NCI-H2171 treated with DMSO at 0.1 percent for 48 hours (cell line): ENCODE measurements around the gene RASA2.

Experiments
- DNase-seq: peaks from one replicate; lab custom pipeline; 2025; lab: John Stamatoyannopoulos, UW

The RASA2 gene

DNA sequence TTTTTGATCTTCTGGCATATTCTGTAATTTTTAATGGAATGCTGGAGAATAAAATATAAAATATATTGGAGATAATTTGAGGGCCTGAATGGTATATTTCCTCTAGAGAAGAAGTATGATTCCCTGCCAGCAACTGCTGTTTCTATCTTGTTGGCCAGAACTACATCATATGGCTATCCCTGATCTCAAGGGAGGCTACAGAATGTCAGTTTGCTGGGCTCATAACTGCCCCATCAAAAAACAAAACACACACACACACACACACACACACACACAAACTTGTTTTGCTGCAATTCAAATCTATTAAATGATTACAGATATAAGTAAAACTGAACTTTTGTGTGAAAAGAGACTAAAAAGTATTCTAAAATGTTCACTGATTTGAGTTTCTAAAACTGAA is 51.0 kb downstream of the RASA2 start:
- no peak for DNase-seq

DNA sequence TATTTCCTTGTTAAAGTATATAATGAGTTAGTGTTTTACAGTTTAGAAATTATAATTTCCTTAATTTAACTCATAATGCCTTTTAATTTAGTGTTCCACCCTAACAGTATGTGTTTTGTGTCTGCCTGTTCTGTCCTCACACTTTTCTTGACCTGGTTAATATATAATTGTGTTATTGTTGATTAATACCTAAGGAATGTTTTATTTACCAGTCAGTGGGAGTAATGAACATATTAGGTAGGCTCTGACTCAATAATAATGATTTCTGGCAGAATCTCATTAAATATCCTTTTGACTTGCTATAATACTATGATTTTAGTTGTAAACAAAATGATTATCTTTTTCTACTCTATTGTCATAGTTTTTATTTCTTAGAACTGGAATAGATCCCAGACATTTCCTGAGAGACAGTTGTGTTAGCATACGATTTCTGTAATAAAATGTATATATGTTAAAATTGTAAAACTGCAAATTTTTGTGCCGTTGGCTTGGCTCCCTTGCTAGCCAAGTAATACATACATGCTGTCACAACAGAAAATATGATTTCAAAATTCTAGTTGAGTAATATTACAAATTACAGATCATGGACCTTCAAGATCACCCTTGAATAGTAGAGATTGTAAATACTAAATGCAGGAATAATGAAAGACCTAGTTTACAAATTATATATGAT is 51.9 kb downstream of the RASA2 start:
- DNase-seq, result no peak

DNA sequence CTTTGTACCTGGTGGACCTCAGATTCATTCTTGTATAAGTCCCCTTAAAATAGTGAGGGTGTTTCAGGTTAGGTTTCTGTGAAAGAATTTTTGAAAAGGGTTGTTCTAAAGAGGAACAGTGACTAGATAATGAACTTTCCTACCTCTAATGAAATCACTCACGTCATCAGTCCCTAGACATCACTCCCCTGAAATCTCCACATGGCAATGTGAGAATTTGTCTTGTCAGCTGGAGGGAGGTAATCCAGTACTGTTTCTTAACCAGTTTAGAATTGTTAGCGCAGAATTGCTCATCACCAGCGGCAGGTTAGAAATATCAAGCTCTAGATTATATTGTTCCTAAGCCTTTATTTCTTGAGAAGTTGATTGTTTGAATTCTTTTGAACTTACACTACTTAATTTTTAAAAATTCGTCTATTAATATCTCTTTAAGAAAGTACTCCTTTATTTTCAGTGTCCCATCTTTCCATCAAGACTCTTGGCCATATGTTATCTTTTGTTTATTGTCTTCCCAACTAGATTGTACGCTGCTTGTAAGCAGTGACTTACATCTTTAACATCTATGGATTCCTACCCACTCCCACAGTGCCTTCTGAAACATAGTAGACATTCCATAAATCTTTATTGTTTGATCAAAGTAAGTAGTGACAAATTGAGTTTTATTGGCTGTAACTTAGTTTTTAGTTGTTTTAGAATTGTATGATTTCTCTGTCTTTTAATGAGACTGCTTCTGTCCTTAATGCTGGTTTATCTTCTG is 52.8 kb downstream of the RASA2 start:
- DNase-seq, result no peak

DNA sequence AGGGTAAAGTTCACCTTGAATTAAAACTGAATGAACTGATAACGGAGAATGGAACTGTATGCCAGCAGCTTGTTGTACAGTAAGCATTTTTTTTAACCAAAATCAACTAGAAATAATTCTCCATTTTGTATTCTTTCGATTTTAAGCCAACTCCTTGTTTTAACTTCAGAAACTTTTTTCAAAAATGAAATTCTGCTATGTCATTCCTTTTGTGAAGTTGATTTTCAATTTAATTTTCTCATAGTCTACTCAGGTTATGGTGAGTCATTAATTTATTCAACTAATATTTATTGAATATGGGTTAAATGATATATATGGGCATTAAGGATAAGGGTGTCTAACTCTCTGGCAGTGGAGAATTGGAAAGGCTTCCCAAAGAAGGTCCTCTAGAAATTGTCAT is 53.7 kb downstream of the RASA2 start:
- DNase-seq, result no peak

DNA sequence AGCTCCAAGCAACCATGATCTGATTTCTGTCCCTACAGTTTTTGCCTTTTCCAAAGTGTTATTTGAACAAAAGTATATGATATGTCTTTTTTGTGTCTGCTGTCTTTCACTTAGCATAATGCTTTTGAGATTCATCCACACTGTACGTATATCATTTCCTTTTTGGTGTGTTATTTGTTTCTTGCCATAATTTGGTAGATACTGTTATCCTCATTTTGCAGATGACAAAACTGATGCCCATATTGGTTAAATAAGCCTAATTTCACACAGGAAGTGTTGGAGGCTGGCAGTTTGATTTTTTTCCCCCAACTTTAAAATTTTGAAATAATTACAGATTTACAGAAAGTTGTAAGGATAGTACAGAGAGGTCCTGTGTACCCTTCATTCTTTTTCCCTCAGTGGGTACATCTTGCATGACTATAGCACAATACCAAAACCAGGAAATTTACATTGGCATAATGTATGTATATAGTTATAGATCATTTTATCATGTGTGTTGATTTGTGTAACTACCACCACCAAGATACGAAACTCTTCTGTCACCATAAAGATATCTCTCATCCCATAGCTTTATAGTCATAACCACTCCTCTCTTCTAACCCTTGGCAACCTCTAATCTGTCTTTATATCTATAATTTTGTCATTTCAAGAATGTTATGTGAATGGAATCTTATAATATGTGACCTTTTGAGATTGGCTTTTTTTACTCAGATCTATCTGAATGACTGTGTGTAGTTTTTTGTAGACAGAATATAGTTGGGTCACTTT is 55.6 kb downstream of the RASA2 start:
- no peak for DNase-seq

DNA sequence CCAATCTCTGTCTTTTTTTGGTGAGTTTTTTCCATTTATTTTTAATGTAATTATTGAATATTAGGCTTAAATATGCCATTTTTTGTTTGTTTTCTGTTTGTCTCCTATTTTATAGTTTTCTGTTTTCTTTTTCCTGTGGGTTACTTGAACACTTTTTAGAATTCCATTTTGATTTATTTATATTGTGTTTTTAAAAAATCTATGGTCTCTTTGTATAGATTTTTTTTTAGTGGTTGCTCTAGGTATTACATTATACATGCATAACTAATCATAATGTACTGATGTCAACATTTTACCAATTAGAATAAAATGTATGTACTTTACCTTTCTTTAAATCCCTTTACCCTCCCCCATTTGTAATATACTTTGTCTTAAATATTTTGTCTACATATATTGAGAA is 56.2 kb downstream of the RASA2 start:
- no peak for DNase-seq

DNA sequence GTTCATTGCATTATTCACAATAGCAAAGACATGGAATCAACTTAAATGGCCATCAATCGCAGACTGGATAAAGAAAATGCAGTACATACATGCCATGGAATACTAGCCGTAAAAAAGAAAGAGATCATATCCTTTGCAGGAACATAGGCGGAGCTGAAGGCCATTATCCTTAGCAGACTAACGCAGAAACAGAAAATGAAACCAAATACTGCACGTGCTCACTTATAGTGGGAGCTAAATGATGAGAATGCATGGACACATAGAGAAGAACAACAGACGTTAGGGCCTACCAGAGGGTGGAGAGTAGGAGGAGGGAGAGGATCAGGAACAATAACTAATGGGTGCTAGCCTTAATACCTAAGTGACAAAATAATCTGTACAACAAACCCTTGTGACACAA is 57.9 kb downstream of the RASA2 start:
- no peak for DNase-seq

DNA sequence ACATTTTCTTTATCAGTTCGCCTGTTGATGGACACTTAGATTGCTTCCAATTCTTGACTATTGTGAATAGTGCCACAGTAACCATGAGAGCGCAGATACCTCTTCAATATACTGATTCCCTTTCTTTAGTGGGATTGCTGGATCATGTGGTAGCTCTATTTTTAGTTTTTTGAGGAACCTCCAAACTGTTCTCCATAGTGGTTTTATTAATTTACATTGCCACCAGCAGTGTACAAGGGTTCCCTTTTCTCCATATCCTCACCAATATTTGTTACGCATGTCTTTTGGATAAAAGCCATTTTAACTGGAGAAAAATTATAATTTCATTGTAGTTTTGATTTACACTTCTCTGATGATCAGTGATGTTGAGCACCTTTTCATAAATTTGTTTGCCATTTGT is 59.3 kb downstream of the RASA2 start:
- DNase-seq, result no peak

DNA sequence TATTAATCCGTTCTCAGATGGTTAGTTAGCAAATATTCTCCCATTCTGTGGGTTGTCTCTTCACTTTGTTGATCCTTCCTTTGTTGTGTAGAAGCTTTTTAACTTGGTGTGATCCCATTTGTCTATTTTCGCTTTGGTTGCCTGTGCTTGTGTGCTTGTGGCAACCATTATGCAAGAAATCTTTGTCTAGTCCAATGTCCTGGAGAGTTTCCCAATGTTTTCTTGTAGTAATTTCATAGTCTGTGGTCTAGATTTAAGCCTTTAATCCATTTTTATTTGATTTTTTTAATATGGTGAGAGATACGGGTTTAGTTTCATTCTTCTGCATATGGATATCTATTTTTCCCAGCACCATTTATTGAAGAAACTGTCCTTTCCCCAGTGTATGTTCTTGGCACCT is 59.8 kb downstream of the RASA2 start:
- DNase-seq, result no peak

DNA sequence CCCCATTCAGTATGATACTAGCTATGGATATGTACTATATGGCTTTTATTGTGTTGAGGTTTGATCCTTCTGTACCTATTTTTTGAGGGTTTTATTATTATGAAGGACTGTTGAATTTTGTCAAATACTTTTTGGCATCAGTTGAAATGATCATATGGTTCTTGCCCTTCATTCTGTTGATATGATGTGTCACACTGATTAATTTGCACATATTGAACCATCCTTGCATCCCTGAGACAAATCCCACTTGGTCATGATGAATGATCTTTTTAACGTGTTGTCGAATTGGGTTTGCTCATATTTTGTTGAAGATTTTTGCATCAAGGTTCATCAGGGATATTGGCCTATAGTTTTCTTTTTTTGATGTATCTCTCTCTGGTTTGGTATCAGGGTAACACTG is 61.0 kb downstream of the RASA2 start:
- DNase-seq, result no peak

DNA sequence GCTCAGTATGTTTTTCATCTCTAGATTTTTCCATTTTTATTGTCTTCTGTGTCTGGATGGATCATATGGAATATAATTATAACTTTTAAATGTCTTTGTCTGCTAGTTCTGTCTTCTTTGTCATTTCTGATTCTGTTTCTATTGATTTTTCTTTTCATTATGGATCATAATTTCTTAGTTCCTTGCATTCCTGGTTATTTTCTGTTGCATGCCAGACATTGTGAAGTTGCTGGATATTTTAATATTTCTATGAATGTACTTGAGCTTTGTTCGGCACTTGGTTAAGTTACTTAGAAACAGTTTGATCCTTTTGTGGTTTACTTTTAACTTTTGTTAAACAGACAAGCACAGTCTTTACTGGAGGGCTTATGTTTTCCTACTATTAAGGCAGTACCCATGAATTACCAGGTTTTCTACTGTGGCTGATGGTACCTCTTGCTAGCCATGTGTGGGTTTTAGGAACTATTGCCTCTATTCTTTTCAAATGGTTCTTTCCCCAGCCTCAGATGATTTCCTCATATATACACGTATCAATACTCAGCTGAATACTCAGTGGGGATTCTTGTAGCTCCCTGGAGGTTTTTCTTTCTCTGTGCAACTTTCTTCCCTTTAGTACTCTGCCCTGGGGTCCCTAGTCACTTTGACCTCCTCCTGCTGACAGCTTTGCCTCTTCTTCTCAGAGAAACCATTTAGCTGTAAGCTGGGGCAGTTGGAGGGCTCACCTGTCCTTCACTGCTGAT is 64.3 kb downstream of the RASA2 start:
- no peak for DNase-seq

DNA sequence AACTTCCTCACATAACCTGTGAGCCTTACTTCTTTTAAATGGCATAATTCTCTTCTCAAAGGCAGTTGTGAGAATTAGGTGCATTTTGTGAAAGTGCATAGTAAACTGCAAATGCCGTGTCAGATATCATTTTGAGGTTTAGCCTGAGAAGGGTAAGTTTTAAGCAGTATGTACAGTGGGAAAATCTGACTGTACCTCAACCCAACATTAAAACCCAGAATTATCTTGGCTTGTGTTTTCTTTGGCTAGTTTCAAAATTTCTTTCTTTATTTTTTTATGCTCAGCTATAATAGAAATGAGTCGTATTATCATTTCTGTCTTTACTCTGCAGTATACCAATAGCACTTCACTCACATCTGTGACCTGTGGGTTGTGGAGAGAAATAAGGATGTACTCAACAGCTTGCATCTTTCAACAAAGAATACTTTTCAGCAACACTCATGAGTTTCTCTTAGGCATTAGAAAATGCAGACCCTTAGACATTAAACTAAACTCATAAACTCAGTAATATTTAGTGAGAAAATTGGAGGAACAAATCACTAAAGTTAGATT is 65.7 kb downstream of the RASA2 start:
- no peak for DNase-seq

DNA sequence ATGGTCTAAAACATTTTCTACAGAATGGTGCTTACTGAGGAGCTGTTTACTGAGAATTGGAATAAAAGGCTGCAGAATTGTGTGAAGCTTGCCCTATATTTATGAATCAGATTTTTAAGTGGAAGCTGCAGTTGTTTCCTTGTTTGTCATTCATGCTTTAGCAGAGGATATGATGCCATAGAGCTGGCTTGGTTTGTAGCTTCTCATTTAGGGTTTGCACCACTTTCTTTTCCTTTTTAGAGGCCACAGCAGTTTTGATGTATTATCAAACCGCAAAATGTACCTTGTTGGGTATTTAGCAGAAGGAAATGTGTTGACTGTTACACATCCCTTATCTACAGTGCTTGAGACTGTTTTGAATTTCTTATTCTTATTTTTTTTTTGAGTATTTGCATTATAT is 66.2 kb downstream of the RASA2 start:
- DNase-seq, result no peak

DNA sequence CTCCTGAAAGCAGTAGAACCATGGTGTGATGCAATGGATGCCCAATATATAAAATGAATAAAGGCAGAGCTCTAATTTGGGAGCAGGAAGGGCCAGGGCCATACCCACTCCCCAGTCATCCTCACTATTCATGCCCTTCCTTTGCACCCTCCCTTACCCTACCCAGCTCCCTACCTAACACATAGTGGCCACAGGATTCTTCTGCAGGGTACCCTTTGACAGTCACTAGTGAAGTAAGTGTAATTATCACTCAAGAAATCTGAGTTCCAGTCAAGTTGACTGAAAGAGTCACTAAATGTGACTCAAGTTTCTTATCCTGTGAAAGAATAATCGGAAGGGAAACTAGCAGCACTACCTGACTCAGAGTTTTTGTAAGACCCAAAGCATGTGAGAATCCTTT is 69.2 kb downstream of the RASA2 start:
- DNase-seq, result no peak

DNA sequence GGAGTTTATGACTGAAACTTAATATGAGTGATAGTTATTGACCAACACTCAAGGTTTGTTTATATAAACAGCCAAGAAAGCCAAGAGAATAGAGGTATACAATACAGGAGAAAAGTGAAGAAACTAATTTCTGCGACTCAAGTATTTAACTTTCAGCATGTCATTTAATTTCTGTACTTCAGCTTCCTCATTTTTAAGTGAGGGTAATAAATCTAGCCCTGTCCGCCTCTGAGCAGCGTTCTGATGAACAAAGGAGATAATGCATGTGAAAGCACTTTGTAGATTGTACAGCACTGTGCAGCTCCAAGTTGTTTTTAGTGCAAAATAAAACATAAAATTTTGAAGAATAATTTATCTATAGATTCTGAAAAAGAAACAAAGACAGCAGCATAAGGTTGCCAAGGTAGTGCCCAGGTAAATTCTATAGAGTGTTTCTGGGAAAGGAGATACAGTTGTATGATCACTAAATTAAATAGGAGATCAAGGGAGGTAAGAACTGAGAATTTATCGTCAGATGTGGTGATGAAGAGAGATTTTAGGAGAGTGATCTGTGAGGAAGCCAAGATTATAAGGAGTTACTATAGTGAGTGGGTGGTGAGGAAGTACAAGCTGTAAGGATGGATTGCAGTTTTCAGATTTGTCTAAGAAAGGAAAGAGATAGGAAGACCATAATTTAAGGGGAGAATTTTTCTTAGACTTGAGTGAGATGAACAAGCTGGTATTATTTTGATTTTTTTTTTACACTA is 71.3 kb downstream of the RASA2 start:
- no peak for DNase-seq

DNA sequence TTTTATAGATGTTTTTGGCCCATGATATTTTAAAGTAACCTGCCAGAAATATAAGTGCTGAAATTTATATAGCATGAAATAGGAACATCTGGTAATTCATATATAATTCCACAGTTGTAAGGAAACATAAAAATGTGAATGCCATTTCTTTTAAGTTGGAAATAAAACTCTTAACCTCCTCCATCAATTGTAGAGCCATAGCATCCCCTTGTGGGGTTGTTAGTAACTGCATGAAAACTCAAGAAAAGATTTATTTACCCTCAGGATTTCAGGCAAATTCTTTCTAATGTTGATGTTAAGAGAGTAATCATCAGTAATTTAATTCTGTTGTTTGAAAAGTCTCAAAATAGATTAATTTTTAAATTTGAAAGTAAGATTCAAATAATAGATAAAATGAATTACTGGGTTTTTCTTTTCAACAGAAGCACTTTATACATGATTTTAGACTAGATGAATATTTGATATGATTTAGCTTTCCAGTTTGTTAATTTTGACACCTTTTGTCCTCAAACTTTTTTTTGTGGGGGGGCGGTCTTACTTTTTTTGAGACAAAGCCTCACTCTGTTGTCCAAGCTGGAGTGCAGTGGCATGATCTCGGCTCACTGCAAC is 74.7 kb downstream of the RASA2 start:
- peak; percentile 52 for DNase-seq

DNA sequence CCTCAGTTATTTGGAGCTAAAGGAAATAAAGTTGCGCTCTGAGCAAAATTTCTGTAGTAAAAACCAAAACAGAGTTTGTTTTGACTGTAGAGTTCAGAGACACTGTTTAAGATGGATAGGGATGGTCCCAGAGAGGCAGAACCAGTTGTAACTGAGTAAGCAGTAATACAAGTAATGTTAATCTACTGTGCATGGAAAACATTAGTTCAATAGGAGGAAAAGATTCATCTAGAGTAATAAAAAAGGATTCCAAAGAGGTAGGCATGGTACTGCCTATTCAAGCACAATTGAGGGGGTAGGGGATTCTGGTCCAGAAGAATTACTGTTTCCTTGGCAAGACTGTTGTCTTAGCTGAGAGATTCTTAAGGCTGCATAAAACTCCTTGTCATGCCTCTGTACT is 77.4 kb downstream of the RASA2 start:
- DNase-seq, result no peak

DNA sequence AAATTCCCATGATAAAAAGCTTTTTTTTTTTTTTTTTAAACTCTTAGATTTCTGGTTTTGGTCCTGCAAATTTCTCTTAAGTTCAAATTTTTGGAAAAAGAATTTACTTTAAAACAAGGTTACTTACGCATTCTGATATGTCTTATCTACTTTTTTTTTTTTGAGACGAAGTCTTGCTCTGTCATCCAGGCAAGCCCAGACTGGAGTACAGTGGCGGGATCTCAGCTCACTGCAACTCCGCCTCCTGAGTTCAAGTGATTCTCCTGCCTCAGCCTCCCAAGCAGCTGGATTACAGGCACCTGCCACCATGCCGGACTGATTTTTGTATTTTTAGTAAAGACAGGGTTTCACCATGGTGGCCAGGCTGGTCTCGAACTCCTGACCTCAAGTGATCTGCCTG is 83.2 kb downstream of the RASA2 start:
- no peak for DNase-seq

DNA sequence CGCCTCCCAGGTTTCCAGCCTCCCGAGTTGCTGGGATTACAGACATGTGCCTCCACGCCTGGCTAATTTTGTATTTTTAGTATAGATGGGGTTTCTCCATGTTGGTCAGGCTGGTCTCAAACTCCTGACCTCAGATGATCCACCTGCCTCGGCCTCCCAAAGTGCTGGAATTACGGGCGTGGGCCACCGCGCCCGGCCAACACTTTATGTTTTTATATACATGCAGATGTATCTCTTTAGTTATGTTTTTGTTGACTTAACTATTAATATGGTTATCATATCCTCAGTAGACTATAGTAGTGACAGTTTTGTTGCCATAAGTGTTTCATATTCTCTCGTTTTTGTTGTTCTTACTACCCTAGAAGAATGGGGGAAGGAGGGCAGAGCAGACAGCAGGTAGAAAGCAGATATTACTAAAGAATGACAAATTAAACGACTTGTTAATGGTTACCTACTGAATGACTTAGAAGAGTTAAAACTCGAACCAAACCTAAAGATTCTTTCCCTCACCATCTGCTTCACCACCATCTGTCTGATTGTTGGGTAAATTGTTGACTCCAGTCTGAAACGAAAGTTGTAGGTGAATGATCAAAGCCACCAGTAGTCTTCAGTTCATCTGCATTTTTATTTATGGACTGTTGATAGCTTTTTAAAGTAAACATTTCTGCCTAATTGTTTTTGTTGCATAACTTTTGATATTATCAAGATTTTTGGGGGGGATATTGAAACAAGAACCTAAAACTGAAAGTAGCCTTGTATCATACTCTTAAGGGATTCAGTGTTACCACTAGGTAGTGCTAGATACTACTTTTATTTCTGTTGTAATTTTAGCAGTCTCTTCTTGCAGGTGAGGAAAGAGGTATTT is 89.3 kb downstream of the RASA2 start:
- DNase-seq, result peak; percentile 65

DNA sequence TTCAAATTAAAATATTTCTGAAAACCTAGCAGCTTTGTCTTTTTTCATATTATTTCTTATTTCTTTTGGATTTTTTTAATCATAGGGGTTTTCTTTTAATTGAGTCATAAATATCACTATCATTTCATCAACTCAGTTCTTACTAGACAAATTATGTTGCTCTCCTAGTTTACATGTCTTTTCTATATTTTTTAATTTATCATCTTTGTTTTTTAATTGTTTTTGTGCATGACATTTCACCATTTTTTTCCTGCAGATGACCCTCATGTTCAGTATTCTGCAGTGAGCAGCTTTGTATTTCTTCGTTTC is 89.9 kb downstream of the RASA2 start:
- DNase-seq, result no peak
